IMR-90 (cell line): ENCODE measurements around the gene NCAPG2. TPM values are rescaled to one million over a fixed set of nuclear protein-coding genes. Genes with fewer than 3 reads are reported as not detected.

Source experiments
- ATAC-seq: fragments of 200-7000 bp; cut with Tn5 transposase; 2 replicates; pipeline ENCODE4 v1.9.1; 2020; ENCODE audit warnings: low read depth, mild to moderate bottlenecking, moderate library complexity
- BruUV-seq: library from RNA; stranded (reverse); fragments of 400-500 nt; replicated peaks from 2 replicates; lab custom pipeline; 2021; lab: Mats Ljungman, UMichigan
- CTCF ChIA-PET: fragments of 300-600 bp; formaldehyde crosslinking; extraction: SDS; loops from one replicate; lab custom pipeline; 2021; ENCODE audit warnings: antibody characterized with exemption; lab: Yijun Ruan, JAX
- POLR2A ChIA-PET: fragments of 300-600 bp; sonication (Branson Sonifier 250); formaldehyde crosslinking; loops from one replicate; lab custom pipeline; 2022; ENCODE audit warnings: antibody characterized with exemption; ENCODE audit not compliant: unreplicated experiment; lab: Charles Lee
- DNase-seq: peaks from one replicate; pipeline ENCODE4 v3.0.0; 2013
- H2AFZ ChIP-seq: replicated peaks from 2 replicates; pipeline ENCODE3; 2013; ENCODE audit warnings: low read length, mild to moderate bottlenecking; ENCODE audit not compliant: poor library complexity
- H2AK5ac ChIP-seq: 2 replicates; pipeline ENCODE4 v1.6.1; 2013; ENCODE audit warnings: low read depth, low read length, inconsistent platforms
- H2AK9ac ChIP-seq: replicated peaks from 2 replicates; pipeline ENCODE3; 2013; ENCODE audit warnings: mild to moderate bottlenecking, low read depth, low read length, moderate library complexity; ENCODE audit not compliant: poor library complexity
- H2BK120ac ChIP-seq: 2 replicates; pipeline ENCODE4 v1.6.1; 2013; ENCODE audit warnings: low read depth, low read length, inconsistent platforms
- H2BK15ac ChIP-seq: 3 replicates; pipeline ENCODE4 v1.6.1; 2013; ENCODE audit warnings: low read depth, low read length, inconsistent platforms
- H2BK20ac ChIP-seq: 2 replicates; pipeline ENCODE4 v1.6.1; 2013; ENCODE audit warnings: low read depth, mild to moderate bottlenecking, inconsistent platforms, low read length, moderate library complexity
- H2BK5ac ChIP-seq: 2 replicates; pipeline ENCODE4 v1.6.1; 2013; ENCODE audit warnings: mild to moderate bottlenecking, low read depth, low read length, inconsistent platforms; ENCODE audit not compliant: poor library complexity, severe bottlenecking
- H3K14ac ChIP-seq: replicated peaks from 2 replicates; pipeline ENCODE4 v1.6.1; 2013; ENCODE audit warnings: low read depth, low read length, inconsistent platforms
- H3K18ac ChIP-seq: 2 replicates; pipeline ENCODE4 v1.6.1; 2013; ENCODE audit warnings: low read depth, low read length, control low read depth
- H3K23ac ChIP-seq: 2 replicates; pipeline ENCODE4 v1.6.1; 2013; ENCODE audit warnings: low read depth, low read length, inconsistent platforms
- H3K27ac ChIP-seq: 2 replicates; pipeline ENCODE4 v1.5.1; 2013; ENCODE audit warnings: mild to moderate bottlenecking, control low read depth, low read length; ENCODE audit not compliant: insufficient read depth
- H3K27me3 ChIP-seq: 2 replicates; pipeline ENCODE4 v1.6.1; 2013; ENCODE audit warnings: low read length; ENCODE audit not compliant: control insufficient read depth, insufficient read depth
- H3K36me3 ChIP-seq: 2 replicates; pipeline ENCODE4 v1.6.1; 2013; ENCODE audit warnings: low read length, mixed read lengths; ENCODE audit not compliant: control insufficient read depth, insufficient read depth
- H3K4ac ChIP-seq: 2 replicates; pipeline ENCODE4 v1.6.1; 2013; ENCODE audit warnings: low read depth, low read length, inconsistent platforms
- H3K4me1 ChIP-seq: 2 replicates; pipeline ENCODE4 v1.6.1; 2013; ENCODE audit warnings: low read length, mixed read lengths; ENCODE audit not compliant: control insufficient read depth, insufficient read depth
- H3K4me2 ChIP-seq: 2 replicates; pipeline ENCODE4 v1.6.1; 2013; ENCODE audit warnings: low read depth, mild to moderate bottlenecking, control low read depth, low read length, moderate library complexity
- H3K4me3 ChIP-seq: 2 replicates; pipeline ENCODE4 v1.5.1; 2013; ENCODE audit warnings: low read depth, mild to moderate bottlenecking, control low read depth, low read length, moderate library complexity; ENCODE audit not compliant: insufficient read depth
- H3K56ac ChIP-seq: 2 replicates; pipeline ENCODE4 v1.6.1; 2013; ENCODE audit warnings: low read length, inconsistent platforms; ENCODE audit not compliant: insufficient read depth; ENCODE audit errors: extremely low read depth
- H3K79me1 ChIP-seq, 2 experiments: 2 replicates each; pipeline ENCODE4 v1.6.1; 2013; ENCODE audit warnings: low read length in 2 of 2, inconsistent platforms in 1 of 2, low read depth in 1 of 2
- H3K9ac ChIP-seq: 2 replicates; pipeline ENCODE4 v1.6.1; 2013; ENCODE audit warnings: low read depth, low read length, control low read depth
- H3K9me1 ChIP-seq: 2 replicates; pipeline ENCODE4 v1.6.1; 2013; ENCODE audit warnings: low read length, inconsistent platforms; ENCODE audit not compliant: insufficient read depth
- H3K9me3 ChIP-seq: 2 replicates; pipeline ENCODE4 v1.6.1; 2013; ENCODE audit warnings: low read length; ENCODE audit not compliant: control insufficient read depth, insufficient read depth
- H4K20me1 ChIP-seq: 2 replicates; pipeline ENCODE4 v1.6.1; 2013; ENCODE audit warnings: low read length, inconsistent platforms; ENCODE audit not compliant: insufficient read depth
- H4K5ac ChIP-seq: 2 replicates; pipeline ENCODE4 v1.6.1; 2013; ENCODE audit warnings: mild to moderate bottlenecking, low read depth, low read length, control low read depth
- H4K8ac ChIP-seq, 2 experiments: 2 replicates each; pipeline ENCODE4 v1.6.1; 2013; ENCODE audit warnings: low read depth in 2 of 2, low read length in 2 of 2, control low read depth in 1 of 2, inconsistent platforms in 1 of 2
- H4K91ac ChIP-seq: 2 replicates; pipeline ENCODE4 v1.6.1; 2013; ENCODE audit warnings: low read depth, low read length, inconsistent platforms; ENCODE audit not compliant: insufficient read depth
- BHLHE40 ChIP-seq: fragments of 150-350 bp; IDR thresholded peaks from 2 replicates; pipeline ENCODE4 v1.6.1; 2016; ENCODE audit warnings: mild to moderate bottlenecking, low read depth, low read length
- CEBPB ChIP-seq: IDR thresholded peaks from 2 replicates; pipeline ENCODE4 v1.6.1; 2012; ENCODE audit warnings: low read depth, low read length, improper control_type of control experiment
- CHD1 ChIP-seq: IDR thresholded peaks from 2 replicates; pipeline ENCODE4 v1.6.1; 2012; ENCODE audit warnings: low read depth, low read length, improper control_type of control experiment
- FOS ChIP-seq: fragments of 150-350 bp; IDR thresholded peaks from 2 replicates; pipeline ENCODE4 v1.6.1; 2016; ENCODE audit warnings: low read depth, low read length
- MAFK ChIP-seq: IDR thresholded peaks from 2 replicates; pipeline ENCODE4 v1.6.1; 2012; ENCODE audit warnings: low read depth, low read length, improper control_type of control experiment
- MAZ ChIP-seq: IDR thresholded peaks from 2 replicates; pipeline ENCODE4 v1.6.1; 2012; ENCODE audit warnings: low read depth, mild to moderate bottlenecking, low read length, improper control_type of control experiment, moderate library complexity, borderline replicate concordance
- MXI1 ChIP-seq: IDR thresholded peaks from 2 replicates; pipeline ENCODE4 v1.6.1; 2012; ENCODE audit warnings: low read depth, mild to moderate bottlenecking, low read length, moderate library complexity, borderline replicate concordance
- NFE2L2 ChIP-seq: fragments of 150-350 bp; IDR thresholded peaks from 2 replicates; pipeline ENCODE4 v1.6.1; 2016; ENCODE audit warnings: low read depth, mild to moderate bottlenecking, low read length
- POLR2A ChIP-seq: IDR thresholded peaks from 2 replicates; pipeline ENCODE4 v1.6.1; 2012; ENCODE audit warnings: mild to moderate bottlenecking, low read depth, low read length
- RAD21 ChIP-seq: IDR thresholded peaks from 2 replicates; pipeline ENCODE4 v1.6.1; 2012; ENCODE audit warnings: low read length, improper control_type of control experiment
- RCOR1 ChIP-seq: IDR thresholded peaks from 2 replicates; pipeline ENCODE4 v1.6.1; 2012; ENCODE audit warnings: mild to moderate bottlenecking, low read length, improper control_type of control experiment; ENCODE audit not compliant: insufficient replicate concordance
- RFX5 ChIP-seq: IDR thresholded peaks from 2 replicates; pipeline ENCODE4 v1.8.0; 2012; ENCODE audit warnings: low read depth, mild to moderate bottlenecking, low read length, moderate library complexity
- SMC3 ChIP-seq: fragments of 150-350 bp; IDR thresholded peaks from 2 replicates; pipeline ENCODE4 v1.6.1; 2016; ENCODE audit warnings: low read depth, mild to moderate bottlenecking, antibody characterized with exemption, low read length, moderate library complexity
- WGBS, 2 experiments: methylation state at CpG; one replicate each; pipeline versions ENCODE4 v1.1.5 to v1.1.7; 2013; ENCODE audit warnings: missing lambda C conversion rate in 2 of 2; ENCODE audit not compliant: insufficient read length in 1 of 2; ENCODE audit errors: extremely low coverage in 2 of 2; 5-methylcytosine and 5-hydroxymethylcytosine counted together
- dilution Hi-C: fragments of 300-500 bp; cut with HindIII; formaldehyde crosslinking; loops from one replicate; pipeline ENCODE4 v1.14.3; 2018; ENCODE audit warnings: low sequenced_read_pairs; ENCODE audit not compliant: unreplicated experiment
- in situ Hi-C: fragments of 300-500 bp; cut with MboI; formaldehyde crosslinking; loops from 3 replicates; pipeline ENCODE4 v1.14.3; 2019; ENCODE audit warnings: low sequenced_read_pairs, inconsistent platforms, mixed read lengths
- intact Hi-C: fragments of 100-400 bp; cut with micrococcal nuclease; formaldehyde crosslinking; loops from 2 replicates; pipeline ENCODE4 v1.10.0; 2022
- polyA plus RNA-seq, 3 experiments: library from polyadenylated mRNA; depleted of rRNA; stranded (reverse); fragments of >200 nt; gene quantifications; 2 replicates each; pipeline ENCODE4 v1.2.3, GENCODE V29; 2012; ENCODE audit warnings: low replicate concordance in 1 of 3
- total RNA-seq: library from RNA; depleted of rRNA; stranded (reverse); fragments of >200 nt; gene quantifications from 2 replicates; pipeline ENCODE4 v1.2.3, GENCODE V29; 2012
- TF ChIP-seq, protein P1 (sequence below): fragments of 150-350 bp; IDR thresholded peaks from 2 replicates; pipeline ENCODE4 v1.6.1; 2016; ENCODE audit warnings: low read depth, mild to moderate bottlenecking, low read length, moderate library complexity, borderline replicate concordance
- TF ChIP-seq, protein P2 (sequence below): conservative IDR thresholded peaks from 2 replicates; pipeline ENCODE4 v1.5.1; 2012; ENCODE audit warnings: mild to moderate bottlenecking, low read depth, low read length, improper control_type of control experiment
- TF ChIP-seq, protein P3 (sequence below): fragments of 150-350 bp; IDR thresholded peaks from 2 replicates; pipeline ENCODE4 v1.6.1; 2017; ENCODE audit warnings: mild to moderate bottlenecking, antibody characterized with exemption, low read length, low read depth

NCAPG2 gene
- total and polyA plus RNA-seq, 2 of the 4 experiments (the other 2 are of a cell fraction) = 25.6 to 25.8 TPM

DNA sequence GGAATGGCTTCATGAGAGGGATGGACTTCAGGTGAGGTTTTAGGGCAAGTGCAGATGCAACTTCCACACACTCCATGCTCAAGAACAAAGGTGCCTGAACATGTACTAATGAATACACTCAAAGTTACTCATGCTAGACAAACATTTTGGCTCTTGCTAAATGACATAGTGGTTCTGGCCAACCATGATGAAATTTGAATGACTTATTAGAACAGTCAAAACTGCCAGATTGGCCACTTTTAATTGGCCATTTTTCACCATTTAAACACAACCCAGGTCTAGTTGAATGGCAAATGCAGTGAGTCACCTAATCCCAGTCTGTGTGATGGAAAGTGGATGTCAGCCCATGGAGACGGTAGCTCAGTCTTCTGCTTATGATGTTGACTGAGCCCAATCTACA is 112.1 kb downstream of the NCAPG2 start:
- H4K5ac ChIP-seq = no peak overlapping the region
- ChIA-PET CTCF (no interaction called here), POLR2A (no interaction called here)
- no peak overlapping the region for H3K27ac ChIP-seq
- no peak overlapping the region for H2BK120ac ChIP-seq
- H4K20me1 ChIP-seq = no peaks in the 10 kb centered on the region
- H3K9me3 ChIP-seq = peaks cover 2% of the 10 kb centered on the region; the same call in 1 of the 2 replicates
- no peak overlapping the region for H3K18ac ChIP-seq
- H2AK9ac ChIP-seq = no peak overlapping the region
- no peaks in the 10 kb centered on the region for H3K36me3 ChIP-seq
- intact Hi-C loops (no loop called here), dilution Hi-C loops (no loop called here), in situ Hi-C loops (no loop called here)
- no peak overlapping the region for H2AFZ ChIP-seq
- no peak overlapping the region for H3K9ac ChIP-seq
- DNase-seq (no peak), ATAC-seq (no peak)
- no peaks in the 10 kb centered on the region for H3K9me1 ChIP-seq
- no peak overlapping the region for H2BK20ac ChIP-seq
- H3K14ac ChIP-seq = no peak overlapping the region
- H3K4ac ChIP-seq = no peak overlapping the region
- no peak overlapping the region for H4K91ac ChIP-seq
- no TSS peak for BruUV-seq
- H3K4me3 ChIP-seq = no peak overlapping the region
- TF ChIP-seq MAZ (no peak), RCOR1 (no peak), CHD1 (no peak), RAD21 (no peak), MAFK (no peak), FOS (no peak), MXI1 (no peak), BHLHE40 (no peak), CEBPB (no peak), NFE2L2 (no peak), POLR2A (no peak), RFX5 (no peak), SMC3 (no peak)
- TF ChIP-seq, protein P1, sequence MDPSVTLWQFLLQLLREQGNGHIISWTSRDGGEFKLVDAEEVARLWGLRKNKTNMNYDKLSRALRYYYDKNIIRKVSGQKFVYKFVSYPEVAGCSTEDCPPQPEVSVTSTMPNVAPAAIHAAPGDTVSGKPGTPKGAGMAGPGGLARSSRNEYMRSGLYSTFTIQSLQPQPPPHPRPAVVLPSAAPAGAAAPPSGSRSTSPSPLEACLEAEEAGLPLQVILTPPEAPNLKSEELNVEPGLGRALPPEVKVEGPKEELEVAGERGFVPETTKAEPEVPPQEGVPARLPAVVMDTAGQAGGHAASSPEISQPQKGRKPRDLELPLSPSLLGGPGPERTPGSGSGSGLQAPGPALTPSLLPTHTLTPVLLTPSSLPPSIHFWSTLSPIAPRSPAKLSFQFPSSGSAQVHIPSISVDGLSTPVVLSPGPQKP = no peak
- TF ChIP-seq, protein P2, sequence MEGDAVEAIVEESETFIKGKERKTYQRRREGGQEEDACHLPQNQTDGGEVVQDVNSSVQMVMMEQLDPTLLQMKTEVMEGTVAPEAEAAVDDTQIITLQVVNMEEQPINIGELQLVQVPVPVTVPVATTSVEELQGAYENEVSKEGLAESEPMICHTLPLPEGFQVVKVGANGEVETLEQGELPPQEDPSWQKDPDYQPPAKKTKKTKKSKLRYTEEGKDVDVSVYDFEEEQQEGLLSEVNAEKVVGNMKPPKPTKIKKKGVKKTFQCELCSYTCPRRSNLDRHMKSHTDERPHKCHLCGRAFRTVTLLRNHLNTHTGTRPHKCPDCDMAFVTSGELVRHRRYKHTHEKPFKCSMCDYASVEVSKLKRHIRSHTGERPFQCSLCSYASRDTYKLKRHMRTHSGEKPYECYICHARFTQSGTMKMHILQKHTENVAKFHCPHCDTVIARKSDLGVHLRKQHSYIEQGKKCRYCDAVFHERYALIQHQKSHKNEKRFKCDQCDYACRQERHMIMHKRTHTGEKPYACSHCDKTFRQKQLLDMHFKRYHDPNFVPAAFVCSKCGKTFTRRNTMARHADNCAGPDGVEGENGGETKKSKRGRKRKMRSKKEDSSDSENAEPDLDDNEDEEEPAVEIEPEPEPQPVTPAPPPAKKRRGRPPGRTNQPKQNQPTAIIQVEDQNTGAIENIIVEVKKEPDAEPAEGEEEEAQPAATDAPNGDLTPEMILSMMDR = no peak
- TF ChIP-seq, protein P3, sequence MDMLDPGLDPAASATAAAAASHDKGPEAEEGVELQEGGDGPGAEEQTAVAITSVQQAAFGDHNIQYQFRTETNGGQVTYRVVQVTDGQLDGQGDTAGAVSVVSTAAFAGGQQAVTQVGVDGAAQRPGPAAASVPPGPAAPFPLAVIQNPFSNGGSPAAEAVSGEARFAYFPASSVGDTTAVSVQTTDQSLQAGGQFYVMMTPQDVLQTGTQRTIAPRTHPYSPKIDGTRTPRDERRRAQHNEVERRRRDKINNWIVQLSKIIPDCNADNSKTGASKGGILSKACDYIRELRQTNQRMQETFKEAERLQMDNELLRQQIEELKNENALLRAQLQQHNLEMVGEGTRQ = no peak
- H2AK5ac ChIP-seq = no peak overlapping the region
- no peak overlapping the region for H2BK5ac ChIP-seq
- H3K79me1 ChIP-seq = no peaks in the 10 kb centered on the region
- no peak overlapping the region for H4K8ac ChIP-seq
- H3K56ac ChIP-seq = no peak overlapping the region
- H3K4me1 ChIP-seq = no peaks in the 10 kb centered on the region
- H3K23ac ChIP-seq = no peak overlapping the region
- peaks cover 16% of the 10 kb centered on the region for H3K27me3 ChIP-seq
- H2BK15ac ChIP-seq = no peak overlapping the region
- 100% methylated on average over 1 of the region's 1 CpG; no CpG with 5 or more reads in 1 of the 2 experiments for WGBS, 2 experiments
- H3K4me2 ChIP-seq = no peak overlapping the region
